MM.1S (cell line): ENCODE measurements around the gene TRPM2.

ENCODE experiments used
- DNase-seq: peaks from one replicate; pipeline ENCODE4 v3.0.0-alpha.2; 2015
- H2AFZ ChIP-seq: fragments of 300-600 bp; sonication (generic); 2 replicates; pipeline ENCODE4 v1.6.0; 2016; ENCODE audit warnings: antibody characterized with exemption, low read length
- H3F3A ChIP-seq: fragments of 300-600 bp; sonication (generic); 2 replicates; pipeline ENCODE4 v1.6.1; 2016; ENCODE audit warnings: mild to moderate bottlenecking, antibody characterized with exemption, low read length, moderate library complexity, mixed read lengths; ENCODE audit not compliant: insufficient read depth
- H3K27ac ChIP-seq: fragments of 300-600 bp; sonication (generic); 2 replicates; pipeline ENCODE4 v1.5.1; 2016; ENCODE audit warnings: mild to moderate bottlenecking, low read length
- H3K27me3 ChIP-seq: fragments of 300-600 bp; sonication (generic); replicated peaks from 2 replicates; pipeline ENCODE4 v1.6.0; 2016; ENCODE audit warnings: low read length; ENCODE audit not compliant: insufficient read depth
- H3K36me3 ChIP-seq: fragments of 300-600 bp; sonication (generic); replicated peaks from 2 replicates; pipeline ENCODE4 v1.6.1; 2016; ENCODE audit warnings: mild to moderate bottlenecking, low read length, mixed read lengths; ENCODE audit not compliant: insufficient read depth
- H3K4me1 ChIP-seq: fragments of 300-600 bp; sonication (generic); 2 replicates; pipeline ENCODE4 v1.6.1; 2016; ENCODE audit warnings: low read length, mixed read lengths
- H3K4me2 ChIP-seq: fragments of 300-600 bp; sonication (generic); 2 replicates; pipeline ENCODE4 v1.6.0; 2016; ENCODE audit warnings: low read depth, low read length
- H3K4me3 ChIP-seq: fragments of 300-600 bp; sonication (generic); 2 replicates; pipeline ENCODE4 v1.5.1; 2016; ENCODE audit warnings: low read length, mixed read lengths
- H3K79me2 ChIP-seq: fragments of 300-600 bp; sonication (generic); 2 replicates; pipeline ENCODE4 v1.6.1; 2016; ENCODE audit warnings: mixed run types, low read length, mixed read lengths
- H3K9ac ChIP-seq: fragments of 300-600 bp; sonication (generic); 2 replicates; pipeline ENCODE4 v1.6.1; 2016; ENCODE audit warnings: low read length, mixed read lengths
- H3K9me2 ChIP-seq: fragments of 300-600 bp; sonication (generic); replicated peaks from 2 replicates; pipeline ENCODE4 v1.6.1; 2016; ENCODE audit warnings: mild to moderate bottlenecking, low read length, mixed read lengths; ENCODE audit not compliant: insufficient read depth
- H3K9me3 ChIP-seq: fragments of 300-600 bp; sonication (generic); replicated peaks from 2 replicates; pipeline ENCODE4 v1.6.1; 2016; ENCODE audit warnings: mild to moderate bottlenecking, low read length, mixed read lengths; ENCODE audit not compliant: insufficient read depth
- H4K20me1 ChIP-seq: fragments of 300-600 bp; sonication (generic); 2 replicates; pipeline ENCODE4 v1.6.1; 2016; ENCODE audit warnings: mild to moderate bottlenecking, low read length, moderate library complexity, mixed read lengths; ENCODE audit not compliant: insufficient read depth
- CTCF ChIP-seq: fragments of 300-600 bp; sonication (generic); IDR thresholded peaks from 2 replicates; pipeline ENCODE4 v1.5.1; 2016; ENCODE audit warnings: antibody characterized with exemption, low read length, mixed read lengths
- EZH2 ChIP-seq: fragments of 300-600 bp; sonication (generic); optimal IDR thresholded peaks from 2 replicates; pipeline ENCODE3; 2017; ENCODE audit warnings: low read depth, mild to moderate bottlenecking, antibody characterized with exemption, low read length, mixed read lengths
- EZH2phosphoT487 ChIP-seq: fragments of 300-600 bp; sonication (generic); IDR thresholded peaks from 2 replicates; pipeline ENCODE4 v1.6.1; 2018; ENCODE audit warnings: antibody characterized with exemption, low read length

The TRPM2 gene

DNA sequence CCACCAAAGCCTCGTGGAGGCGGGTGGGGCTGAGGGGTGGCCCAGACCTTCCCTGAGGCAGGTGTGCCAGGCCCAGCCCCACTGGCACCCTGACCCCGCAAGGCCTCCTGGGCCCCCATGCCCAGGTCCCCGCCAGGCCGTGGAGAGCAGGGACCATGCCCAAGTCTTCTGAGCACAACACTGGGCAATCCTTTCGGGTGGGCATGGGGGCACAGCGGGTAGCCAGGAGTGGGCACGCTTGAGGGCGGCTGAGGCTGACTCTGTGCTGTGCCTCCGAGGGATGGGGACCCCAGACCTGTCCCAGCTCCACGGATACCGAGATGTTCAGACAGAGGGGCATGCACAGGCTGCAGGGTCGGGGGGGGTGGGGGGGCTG lies 27.2 kb upstream of the TRPM2 start:
- no peak overlapping the region for H3K9ac ChIP-seq
- no peaks in the 10 kb centered on the region for H3K27me3 ChIP-seq
- no peaks in the 10 kb centered on the region for H3K79me2 ChIP-seq
- no peak overlapping the region for H3K27ac ChIP-seq
- no peaks in the 10 kb centered on the region for H3F3A ChIP-seq
- no peak overlapping the region for H3K4me2 ChIP-seq
- no peak for TF ChIP-seq EZH2phosphoT487
- no peak for TF ChIP-seq EZH2
- TF ChIP-seq CTCF = no peak
- no peaks in the 10 kb centered on the region for H3K4me1 ChIP-seq
- H3K4me3 ChIP-seq = no peak overlapping the region
- 0 out of 2 replicates have a peak, but pooled peaks cover 7% of the 10 kb centered on the region for H4K20me1 ChIP-seq
- no peak for DNase-seq
- H3K9me2 ChIP-seq = no peaks in the 10 kb centered on the region
- no peaks in the 10 kb centered on the region for H3K9me3 ChIP-seq
- H3K36me3 ChIP-seq = no peaks in the 10 kb centered on the region; the same call in 1 of the 2 replicates
- no peak overlapping the region for H2AFZ ChIP-seq

- H4K20me1 ChIP-seq = 0 out of 2 replicates have a peak, but pooled peaks cover 7% of the 10 kb centered on the region
These were observed 26.5 kb upstream of the TRPM2 start for GRCh38 chr21:44326716-44327602.

DNA sequence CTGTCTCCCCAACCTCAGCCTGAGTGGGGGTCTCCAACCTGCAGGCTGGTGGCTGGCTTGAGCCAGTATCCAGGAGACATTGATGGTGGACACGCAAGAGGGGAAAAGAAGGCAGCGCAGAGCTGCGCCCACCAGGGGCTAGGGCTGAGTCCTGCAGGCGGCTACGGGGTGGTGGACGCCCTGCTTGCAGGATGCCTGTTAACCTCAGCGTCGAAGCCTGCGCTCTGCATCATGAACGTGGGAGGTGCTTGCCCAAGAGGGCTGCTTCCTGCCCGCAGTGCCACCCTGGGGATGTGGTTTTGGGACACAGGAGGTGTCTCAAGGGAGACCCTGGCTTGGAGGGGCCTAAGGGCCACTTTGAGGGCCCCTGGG lies 25.8 kb upstream of the TRPM2 start:
- TF ChIP-seq EZH2phosphoT487 = no peak
- no peak for TF ChIP-seq CTCF
- no peak for TF ChIP-seq EZH2
- Histone ChIP-seq H3K9ac (no peak overlapping the region), H3K9me2 (no peaks in the 10 kb centered on the region), H3K79me2 (no peaks in the 10 kb centered on the region), H3K9me3 (no peaks in the 10 kb centered on the region), H3K4me2 (no peak overlapping the region), H2AFZ (no peak overlapping the region), H3F3A (no peaks in the 10 kb centered on the region), H4K20me1 (0 out of 2 replicates have a peak, but pooled peaks cover 7% of the 10 kb centered on the region), H3K27me3 (no peaks in the 10 kb centered on the region), H3K4me3 (no peak overlapping the region), H3K4me1 (no peaks in the 10 kb centered on the region), H3K27ac (no peak overlapping the region), H3K36me3 (no peaks in the 10 kb centered on the region; the same call in 1 of the 2 replicates)
- no peak for DNase-seq

More at GRCh38 chr21:44326716-44327602, 26.5 kb upstream of the TRPM2 start:
- no peak overlapping the region for H3K9ac ChIP-seq
- H3K79me2 ChIP-seq = no peaks in the 10 kb centered on the region
- H3K9me2 ChIP-seq = no peaks in the 10 kb centered on the region
- no peaks in the 10 kb centered on the region for H3F3A ChIP-seq
- DNase-seq = no peak
- no peak for TF ChIP-seq EZH2
- no peak for TF ChIP-seq CTCF
- no peak for TF ChIP-seq EZH2phosphoT487
- H2AFZ ChIP-seq = no peak overlapping the region
- H3K27me3 ChIP-seq = no peaks in the 10 kb centered on the region
- no peaks in the 10 kb centered on the region for H3K9me3 ChIP-seq
- H3K36me3 ChIP-seq = no peaks in the 10 kb centered on the region; the same call in 1 of the 2 replicates
- H3K27ac ChIP-seq = no peak overlapping the region
- no peaks in the 10 kb centered on the region for H3K4me1 ChIP-seq
- no peak overlapping the region for H3K4me2 ChIP-seq
- H3K4me3 ChIP-seq = no peak overlapping the region
